HT-29 (cell line): ENCODE results near the gene CELF5. TPM values are rescaled to one million over a fixed set of nuclear protein-coding genes. Genes with fewer than 3 reads are reported as not detected.
"Not testable (repeated sequence)": the region's sequence is repeated elsewhere in the genome, so short reads cannot be mapped to it uniquely, and the experiment has no call there.

Experiments used
- DNase-seq: peaks from one replicate; pipeline ENCODE4 v3.0.0-alpha.2; 2015; ENCODE audit warnings: low spot score
- total RNA-seq: library from RNA; depleted of rRNA; stranded (reverse); fragments of >200 nt; shearing (Covaris generic); gene quantifications from 2 replicates; pipeline ENCODE4 v1.2.3, GENCODE V29; 2014

CELF5 gene
- total RNA-seq, 1 experiment from 2014 or later: 0.53 TPM

DNA sequence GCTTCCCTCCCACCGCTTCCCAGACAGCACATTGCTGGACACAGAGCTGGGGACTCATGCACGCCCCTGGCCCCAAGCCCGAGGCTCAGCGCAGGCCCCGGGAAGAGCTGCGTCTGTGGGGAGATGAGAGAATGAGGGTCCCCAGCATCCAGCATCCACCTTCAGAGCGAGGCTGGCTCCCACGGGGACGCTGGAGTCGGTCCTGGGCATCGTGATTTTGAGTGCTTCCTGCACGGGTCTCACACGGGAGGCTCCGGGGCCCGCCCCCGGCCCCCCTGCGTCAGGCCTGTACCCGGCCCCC is 34.0 kb upstream of the CELF5 start:
- DNase-seq: no peak

DNA sequence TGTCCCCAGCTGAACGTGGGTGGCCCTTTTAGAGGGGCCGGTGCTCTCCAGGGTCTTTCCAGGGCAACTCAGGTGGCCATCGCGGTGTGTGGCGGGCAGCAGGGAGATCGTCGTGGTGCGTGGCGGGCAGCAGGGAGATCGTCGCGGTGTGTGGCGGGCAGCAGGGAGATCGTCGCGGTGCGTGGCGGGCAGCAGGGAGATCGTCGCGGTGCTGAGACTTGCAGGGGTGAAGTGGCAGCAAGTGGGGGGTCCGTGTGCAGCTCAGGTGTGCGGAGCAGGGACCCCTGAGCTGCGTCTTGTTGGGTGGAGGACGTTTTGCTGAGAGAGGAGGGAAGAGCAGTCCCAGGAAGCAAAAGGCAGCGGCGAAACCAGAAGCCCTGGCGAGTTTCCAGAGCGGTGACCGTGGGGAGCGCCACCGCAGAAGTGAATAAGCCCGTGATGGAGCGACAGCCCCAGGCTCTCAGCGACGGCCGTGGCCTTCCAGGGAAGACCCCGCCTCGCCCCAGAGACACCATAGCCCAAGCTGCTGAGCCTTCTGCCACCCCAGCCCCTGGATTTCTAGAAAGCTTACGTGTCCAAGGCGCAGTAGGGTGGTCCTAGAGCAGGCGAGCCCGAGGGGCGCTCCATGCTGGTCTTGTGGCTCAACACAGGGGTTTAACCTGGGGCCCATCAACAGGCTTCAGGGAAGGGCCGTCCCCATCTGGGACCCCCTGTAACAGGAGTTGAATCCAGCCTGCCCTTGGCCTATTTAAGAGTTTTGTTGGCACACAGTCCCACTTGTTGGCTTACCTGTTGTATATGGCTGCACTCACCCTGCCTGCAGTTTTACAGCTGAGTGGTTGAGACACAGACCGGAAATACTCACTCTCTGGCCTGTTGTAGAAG is 33.3 kb upstream of the CELF5 start:
- no peak for DNase-seq

DNA sequence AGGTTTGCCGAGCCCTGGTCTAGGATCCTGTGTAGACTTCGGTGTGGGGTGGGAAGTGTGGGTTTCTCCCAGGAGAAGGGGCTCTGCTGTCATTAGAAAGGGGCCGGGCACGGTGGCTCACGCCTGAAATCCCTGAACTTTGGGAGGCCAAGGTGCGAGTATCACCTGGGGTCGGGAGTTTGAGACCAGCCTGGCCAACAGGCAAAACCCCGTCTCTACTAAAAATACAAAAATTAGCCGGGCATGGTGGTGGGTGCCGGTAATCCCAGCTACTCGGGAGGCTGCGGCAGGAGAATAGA is 32.7 kb upstream of the CELF5 start:
- DNase-seq: not testable (repeated sequence)

DNA sequence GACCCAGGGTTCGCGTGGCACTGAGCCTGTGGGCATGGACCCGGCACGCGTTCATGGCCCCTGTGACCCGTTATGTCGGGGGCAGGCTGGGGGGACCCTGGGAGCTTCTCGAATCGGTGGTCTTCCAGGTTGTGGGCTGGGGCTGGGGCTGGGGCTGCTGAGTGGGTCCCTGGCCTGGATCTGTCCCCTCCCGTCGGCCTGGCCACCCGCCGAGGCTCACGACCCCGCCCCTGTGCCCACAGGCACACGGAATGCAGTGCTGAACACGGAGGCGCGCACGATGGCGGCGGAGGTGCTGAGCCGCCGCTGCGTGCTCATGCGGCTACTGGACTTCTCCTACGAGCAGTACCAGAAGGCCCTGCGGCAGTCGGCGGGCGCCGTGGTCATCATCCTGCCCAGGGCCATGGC is 32.2 kb upstream of the CELF5 start:
- DNase-seq: no peak

DNA sequence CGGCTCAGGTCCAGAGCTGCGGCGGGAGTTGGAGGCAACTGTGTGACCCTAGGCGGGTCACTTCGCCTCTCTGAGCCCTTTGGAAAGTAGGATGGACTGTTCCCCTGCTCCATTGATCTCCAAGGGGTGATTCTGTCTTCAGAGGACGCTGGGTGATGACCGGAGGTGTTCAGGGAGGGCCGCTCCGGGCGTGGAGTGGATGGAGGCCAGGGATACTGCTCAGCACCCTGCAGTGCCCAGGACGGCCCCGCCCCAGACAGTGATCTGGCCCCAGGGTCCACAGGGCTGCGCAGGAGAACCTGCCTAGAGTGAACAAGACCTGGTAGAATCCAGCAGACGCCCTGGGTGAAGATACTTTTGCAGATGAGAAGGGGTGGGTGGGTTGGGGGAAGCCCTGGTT is 31.8 kb upstream of the CELF5 start:
- no peak for DNase-seq

DNA sequence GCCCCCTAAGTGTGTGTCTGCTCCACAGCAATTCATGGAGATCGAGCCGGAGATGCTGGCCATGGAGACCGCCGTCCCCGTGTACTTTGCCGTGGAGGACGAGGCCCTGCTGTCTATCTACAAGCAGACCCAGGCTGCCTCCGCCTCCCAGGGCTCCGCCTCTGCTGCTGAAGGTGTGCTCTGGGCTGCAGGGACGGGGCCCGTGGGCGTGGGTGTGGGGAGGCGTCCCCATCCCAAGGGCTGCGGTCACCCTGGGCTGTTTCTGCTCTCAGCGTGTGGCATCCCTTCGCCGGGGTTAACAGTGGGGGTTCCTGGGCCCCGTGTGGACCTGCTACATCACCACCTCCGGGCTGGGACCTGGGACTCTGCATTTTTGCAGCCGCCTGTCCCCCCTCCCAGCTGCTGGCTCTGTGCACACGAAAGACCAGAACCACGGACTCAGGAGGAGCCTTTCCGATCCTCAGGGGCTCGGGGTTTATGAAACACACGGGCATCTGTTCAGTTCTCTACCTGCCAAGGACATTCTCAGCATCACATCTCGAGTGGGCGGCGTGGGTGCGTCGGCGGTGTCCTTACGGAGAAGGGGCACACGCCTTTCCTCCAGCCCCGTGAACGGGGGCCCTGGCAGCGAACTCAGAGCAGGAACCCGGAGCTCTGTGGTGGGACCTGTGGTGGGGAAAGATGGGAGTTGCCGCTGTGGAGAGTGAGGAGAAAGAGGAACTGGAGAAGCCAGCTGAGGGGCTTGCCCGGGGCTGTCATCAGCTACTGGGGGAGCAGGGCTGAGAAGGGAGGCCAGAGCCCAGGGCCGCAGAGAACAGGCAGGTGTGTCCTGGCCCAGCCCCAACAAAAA is 31.0 kb upstream of the CELF5 start:
- no peak for DNase-seq

DNA sequence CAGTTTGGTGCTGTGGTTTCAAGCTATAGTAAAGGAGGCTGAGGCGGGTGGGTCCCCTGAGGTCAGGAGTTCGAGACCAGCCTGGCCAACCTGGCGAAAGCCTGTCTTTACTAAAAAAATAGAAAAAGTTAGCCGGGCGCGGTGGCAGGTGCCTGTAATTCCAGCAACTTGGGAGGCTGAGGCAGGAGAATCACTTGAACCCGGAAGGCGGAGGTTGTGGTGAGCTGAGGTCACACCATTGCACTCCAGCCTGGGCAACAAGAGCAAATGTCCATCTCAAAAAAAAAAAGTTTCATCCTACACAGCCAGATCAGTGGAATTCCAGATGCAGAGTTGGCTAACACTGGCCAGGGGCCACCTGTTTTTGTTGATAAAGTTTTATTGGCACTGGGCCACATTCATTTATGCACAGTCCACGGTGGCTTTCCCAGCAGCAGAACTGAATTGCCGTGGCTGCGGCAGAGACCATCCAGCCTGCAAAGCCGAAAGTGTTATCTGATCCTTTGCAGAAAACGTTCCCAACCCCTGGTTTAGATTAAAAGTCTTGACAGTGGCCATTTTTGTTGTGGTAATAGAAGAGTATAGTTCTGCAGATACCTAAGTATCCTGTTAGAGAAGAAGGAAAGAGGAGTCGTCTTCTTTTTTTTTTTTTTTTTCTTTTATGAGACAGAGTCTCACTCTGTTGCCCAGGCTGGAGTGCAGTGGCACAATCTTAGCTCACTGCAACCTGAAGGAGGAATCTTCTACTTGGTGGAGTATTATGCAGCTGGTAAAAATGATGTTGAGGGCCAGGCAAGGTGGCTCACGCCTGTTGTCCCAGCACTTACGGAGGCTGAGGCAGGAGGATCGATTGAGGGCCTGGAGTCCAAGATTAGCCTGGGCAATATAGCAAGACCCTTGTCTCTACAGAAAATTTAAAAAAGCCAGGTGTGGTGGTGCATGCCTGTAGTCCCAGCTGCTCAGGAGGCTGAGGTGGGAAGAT is 30.1 kb upstream of the CELF5 start:
- DNase-seq: no peak

DNA sequence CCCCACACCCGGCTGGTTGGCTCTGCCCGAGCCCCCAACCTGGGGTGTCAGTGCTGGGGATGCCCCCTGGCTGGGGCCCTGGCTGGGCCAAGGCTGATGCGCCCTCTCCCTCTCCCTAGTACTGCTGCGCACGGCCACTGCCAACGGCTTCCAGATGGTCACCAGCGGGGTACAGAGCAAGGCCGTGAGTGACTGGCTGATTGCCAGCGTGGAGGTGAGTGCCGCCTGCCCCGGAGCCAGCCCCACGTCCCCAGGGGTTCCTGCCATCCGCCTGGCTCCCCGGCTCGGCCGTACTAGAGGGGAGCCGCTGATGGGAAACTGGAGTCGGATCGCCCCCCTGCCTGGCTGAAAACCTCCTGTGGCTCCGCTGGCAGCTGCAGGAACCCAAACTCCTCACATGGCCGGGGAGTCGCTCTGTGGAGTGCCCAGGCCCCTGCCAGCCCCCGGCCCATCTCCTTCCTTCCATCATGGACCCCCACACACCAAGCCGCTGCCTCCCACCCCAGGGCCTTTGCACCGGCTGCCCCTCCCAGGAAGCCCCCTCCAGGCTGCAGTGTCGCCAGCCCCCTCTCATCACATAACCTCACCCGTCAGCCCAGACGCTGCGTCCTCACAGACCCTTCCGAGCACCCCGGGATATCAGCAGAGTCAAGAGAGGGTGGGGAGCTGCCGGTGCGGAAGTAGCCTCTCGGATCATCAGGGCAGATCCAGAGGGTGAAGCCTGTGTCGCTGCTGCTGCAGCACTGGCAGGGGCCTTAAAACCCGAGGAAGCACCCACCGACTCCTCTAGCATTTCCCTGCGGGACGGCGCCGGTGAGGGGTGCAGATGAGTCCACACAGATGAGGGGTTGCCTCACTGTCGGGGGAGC is 28.2 kb upstream of the CELF5 start:
- DNase-seq: no peak

DNA sequence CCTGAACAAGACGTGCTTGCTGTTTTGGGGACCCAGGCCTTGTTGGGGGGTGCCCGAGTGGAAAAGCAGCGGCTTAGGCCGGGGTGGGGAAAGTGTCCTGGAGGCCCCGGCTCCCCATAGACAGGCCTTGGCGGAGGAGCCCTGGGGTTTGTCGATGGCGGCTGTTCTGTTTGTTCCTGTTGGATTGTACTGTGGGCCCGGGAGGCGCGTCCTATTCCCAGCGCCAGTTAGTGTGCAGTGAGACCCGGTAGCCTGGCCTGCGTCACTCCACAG is 27.6 kb upstream of the CELF5 start:
- DNase-seq: no peak

DNA sequence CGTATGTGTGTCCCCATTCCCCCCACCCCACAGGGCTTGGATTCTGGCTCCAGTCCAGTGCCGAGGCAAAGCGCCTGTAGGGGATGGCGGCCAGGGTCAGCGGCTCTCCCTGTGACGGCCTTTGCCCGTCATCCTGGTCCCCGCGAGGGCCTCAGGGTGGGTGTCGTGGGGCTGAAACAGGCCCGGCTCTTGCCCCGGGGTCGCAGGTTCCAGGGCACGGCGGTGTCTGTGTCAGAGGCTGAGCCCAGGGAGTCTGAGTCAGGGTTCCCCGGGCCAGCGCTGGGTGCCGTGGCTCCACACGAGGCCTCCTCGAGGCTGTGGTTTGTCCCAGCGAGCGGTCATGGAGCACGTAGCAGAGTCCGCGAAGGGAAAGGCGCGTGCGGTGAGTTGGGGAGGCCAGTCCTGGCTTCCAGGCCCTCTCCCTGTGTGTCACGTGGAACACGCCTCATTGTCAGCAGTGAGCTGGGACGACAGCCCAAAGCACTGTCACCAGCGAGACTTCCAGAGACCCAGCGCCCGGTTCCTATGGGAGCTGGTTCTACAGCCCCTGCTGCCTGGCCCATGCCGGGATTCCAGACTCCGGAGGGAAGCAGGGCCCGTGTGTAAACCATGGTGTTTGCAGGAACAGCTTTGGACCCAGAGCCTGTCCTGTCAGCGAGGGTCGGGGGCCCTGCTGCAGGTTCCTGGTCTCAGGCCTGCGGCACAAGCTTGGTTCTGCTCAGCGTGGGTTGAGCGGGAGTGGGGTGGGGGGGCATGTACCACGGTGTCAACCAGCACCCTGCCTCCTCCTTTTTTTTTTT is 25.4 kb upstream of the CELF5 start:
- DNase-seq: no peak

DNA sequence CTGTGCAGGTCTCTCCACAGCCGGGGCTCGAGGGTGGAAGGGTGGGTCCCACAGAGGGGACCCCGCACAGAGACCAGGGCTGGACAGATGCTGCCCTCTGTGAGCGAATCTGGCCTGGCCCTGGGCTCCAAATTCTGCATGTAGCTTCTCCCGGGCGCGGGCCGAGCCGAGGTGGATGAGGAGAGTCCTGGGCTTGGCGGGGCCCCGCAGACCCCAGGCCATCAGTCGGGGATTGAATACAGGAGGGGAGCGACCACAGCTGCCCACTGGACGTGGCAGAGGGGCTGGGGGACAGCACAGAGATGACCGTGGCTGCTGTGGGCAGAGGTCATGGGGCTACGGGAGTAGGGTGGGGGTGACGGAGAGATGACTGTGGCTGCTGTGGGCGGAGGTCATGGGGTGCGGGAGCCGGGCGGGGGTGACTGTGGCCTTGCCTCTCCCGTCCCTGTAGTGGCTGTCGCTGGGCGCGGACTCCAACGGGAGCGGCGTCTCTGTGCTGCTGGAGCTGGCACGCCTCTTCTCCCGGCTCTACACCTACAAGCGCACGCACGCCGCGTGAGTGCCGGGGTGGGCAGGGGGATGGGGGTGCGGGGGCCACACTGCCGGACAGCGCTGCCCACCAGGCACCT is 23.3 kb upstream of the CELF5 start:
- no peak for DNase-seq

DNA sequence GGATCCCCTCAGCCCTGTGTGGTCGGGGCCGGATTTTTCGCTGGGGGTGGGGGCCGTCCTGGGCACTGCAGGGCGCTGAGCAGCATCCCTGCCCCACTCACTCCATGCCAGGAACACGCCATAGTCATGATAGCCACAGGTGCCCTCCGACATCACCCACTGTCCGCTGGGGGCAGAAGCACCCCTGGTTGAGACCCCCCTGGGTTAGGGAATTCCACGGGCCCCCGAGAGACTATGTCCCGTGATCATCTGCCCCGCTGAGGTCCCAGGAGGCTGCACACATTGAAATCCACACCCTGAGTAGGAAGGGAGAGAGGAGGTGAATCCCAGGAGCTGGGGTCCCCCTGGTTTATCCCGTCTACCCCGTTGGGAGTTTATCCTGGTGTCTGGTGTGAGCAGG is 22.6 kb upstream of the CELF5 start:
- no peak for DNase-seq

DNA sequence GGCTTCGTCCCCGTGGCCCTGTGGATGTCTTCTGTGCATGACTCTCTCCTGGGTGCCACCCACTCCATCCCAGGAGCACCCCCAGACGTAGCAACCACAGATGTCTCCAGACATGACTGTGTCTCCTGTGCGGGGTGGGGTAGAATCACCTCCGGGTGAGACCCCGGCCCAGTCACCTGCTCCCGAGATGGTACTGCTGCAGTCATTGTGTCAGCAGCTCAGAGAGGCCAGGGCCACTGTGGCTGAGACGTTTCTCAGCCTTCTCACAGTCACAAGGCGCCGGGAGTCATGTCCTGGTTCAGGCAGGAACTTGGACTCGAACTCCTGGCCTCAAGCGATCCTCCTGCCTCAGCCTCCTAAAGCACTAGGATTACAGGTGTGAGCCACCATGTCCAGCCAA is 22.1 kb upstream of the CELF5 start:
- DNase-seq: no peak

DNA sequence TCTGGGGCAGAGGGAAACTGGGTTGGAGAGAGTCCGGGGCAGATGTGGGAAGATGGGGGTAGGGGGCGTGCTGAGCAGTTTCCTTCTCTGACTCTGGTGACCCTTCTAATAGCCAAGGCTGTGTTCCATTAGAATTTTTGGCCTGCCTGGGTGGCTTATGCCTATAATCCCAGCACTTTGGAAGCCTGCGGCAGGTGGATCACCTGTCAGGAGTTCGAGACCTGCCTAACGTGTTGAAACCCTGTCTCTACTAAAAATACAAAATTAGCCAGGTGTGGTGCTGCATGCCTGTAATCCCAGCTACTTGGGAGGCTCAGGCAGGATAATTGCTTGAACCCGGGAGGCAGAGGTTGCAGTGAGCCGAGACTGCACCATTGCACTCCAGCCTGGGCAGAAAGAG is 21.6 kb upstream of the CELF5 start:
- not testable (repeated sequence) for DNase-seq

DNA sequence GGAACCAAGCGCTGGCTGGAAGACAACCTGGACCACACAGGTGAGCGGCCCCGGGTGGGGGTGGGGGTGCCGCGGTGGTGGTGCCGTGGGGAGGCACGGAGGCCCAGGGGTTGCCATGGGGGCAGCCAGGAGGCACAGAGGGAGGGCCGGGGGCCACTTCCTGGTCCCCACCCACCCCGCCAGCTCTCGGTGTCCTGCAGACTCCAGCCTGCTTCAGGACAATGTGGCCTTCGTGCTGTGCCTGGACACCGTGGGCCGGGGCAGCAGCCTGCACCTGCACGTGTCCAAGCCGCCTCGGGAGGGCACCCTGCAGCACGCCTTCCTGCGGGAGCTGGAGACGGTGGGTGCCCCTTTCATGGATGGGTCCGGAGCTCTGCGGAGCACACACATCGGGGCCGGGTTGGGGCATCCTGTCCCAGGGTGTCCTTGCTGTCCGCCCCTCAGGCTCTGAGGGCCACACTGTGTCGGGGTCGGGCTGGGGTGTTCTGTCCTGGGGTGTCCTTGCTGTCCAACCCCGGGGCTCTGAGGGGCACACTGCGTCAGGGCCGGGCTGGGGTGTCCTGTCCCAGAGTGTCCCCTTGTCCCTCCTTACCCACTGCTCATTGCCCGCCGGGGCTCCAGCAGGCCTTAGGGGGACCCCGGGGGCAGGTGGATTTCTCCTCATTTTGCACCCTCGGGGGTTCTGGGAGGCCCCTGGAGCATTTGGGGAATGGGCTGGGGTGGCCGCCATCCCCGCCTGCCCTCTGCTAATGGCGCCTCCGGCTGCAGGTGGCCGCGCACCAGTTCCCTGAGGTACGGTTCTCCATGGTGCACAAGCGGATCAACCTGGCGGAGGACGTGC is 20.4 kb upstream of the CELF5 start:
- no peak for DNase-seq

DNA sequence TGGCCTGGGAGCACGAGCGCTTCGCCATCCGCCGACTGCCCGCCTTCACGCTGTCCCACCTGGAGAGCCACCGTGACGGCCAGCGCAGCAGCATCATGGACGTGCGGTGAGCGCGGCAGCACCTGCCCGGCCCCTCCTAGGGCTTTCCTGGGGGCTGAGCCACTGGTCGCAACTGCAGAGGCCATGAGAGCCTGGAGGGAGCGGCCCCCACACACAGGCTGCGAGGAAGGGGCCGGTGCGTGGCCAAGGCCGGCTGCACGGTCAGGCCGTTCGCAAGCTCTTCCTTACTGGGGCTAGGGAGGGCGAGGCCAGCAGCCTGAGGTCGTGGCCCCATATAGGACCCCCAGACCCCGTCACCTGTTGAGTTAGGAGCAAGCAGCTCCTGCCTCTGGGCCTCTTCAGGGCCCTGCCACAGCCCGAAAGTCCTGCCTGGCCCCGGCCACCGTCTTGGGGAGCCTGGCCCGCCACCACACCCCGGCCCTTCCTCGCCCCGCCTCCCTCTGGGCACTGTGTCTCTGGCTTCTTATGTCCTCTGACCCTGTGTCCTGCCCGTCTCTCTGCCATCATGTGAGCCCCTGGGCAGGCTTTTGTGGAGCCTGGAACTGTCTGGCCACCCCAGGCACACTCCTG is 19.7 kb upstream of the CELF5 start:
- no peak for DNase-seq

DNA sequence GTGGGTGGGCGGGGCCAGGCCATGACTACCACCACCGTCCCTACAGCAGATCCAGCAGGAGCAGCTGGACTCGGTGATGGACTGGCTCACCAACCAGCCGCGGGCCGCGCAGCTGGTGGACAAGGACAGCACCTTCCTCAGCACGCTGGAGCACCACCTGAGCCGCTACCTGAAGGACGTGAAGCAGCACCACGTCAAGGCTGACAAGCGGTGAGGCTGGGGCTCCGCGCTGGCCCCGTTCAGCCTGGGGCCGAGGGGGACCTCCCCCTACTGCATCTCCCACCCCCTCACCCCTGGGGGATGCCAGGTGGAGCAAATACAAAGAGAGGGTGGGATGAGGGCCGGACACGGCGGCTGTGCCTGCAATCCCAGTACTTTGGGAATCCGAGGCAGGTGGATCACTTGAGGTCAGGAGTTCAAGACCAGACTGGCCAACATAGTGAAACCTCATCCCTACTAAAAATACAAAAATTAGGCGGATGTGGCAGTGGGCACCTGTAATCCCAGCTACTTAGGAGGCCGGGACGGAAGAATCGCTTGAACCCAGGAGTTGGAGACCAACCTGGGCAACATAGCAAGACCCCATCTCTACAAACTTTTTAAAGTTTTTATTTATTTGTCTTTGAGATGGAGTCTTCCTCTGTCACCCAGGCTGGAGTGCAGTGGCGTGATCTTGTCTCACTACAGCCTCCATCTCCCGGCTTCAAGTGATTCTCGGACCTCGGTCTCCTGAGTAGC is 18.1 kb upstream of the CELF5 start:
- no peak for DNase-seq
